NCI-H774 (cell line): ENCODE data around the gene MAFG.

Experiments used
- DNase-seq: peaks from one replicate; lab custom pipeline; 2025; lab: John Stamatoyannopoulos, UW

The MAFG gene

GRCh38 chr17:81898029-81898866, 29.3 kb downstream of the MAFG start:
- DNase-seq: no peak

DNA sequence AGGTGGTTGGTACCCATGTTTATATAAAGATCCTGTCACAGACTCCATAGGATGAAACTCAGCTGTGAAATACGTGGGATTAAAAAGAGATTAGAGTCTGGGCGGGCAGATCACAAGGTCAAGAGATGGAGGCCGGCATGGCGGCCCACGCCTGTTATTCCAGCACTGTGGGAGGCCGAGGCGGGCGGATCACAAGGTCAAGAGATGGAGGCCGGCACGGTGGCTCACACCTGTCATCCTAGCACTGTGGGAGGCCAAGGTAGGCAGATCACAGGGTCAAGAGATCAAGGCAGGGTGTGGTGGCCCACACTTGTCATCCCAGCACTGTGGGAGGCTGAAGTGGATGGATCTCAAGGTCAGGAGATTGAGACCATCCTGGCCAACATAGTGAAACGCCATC, 32.1 kb downstream of the MAFG start:
- no peak for DNase-seq

DNA sequence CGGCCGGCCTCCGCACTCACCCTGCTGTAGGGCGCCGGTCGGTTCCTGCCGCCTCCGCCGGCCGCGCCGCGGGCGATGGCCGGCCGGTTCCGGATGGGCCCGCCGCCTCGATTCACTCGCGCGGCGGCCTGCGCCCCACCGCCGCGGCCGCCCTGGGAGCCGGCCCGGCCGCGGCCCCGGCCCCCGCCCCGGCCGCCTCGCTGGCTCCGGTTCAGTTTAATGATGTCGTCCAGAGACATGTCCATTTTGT, 36.3 kb downstream of the MAFG start:
- no peak for DNase-seq

GRCh38 chr17:81890447-81891302, 36.9 kb downstream of the MAFG start:
- DNase-seq: no peak

DNA sequence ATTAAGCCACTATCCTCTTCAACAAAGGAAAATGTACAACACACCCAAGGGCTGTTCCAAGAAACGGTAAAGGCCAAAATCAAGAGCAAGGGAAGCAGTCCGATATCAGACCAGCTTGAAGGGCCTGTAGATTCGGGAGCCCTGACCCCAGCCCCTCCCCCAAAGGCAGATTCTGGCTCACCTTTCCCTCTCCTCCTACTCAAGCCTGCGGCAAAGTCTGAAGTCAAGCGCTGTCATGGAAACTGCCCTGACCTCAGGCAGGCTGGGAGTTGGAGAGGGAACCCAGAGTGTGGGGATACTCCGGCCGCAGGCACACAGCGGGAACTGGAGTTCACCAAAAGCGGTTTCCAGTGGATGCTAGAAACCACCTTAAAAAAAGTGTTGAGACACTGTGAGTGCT, 37.9 kb downstream of the MAFG start:
- DNase-seq: no peak

- no peak for DNase-seq
These were observed 38.4 kb downstream of the MAFG start for GRCh38 chr17:81888988-81889595.

- no peak for DNase-seq
These were observed 39.2 kb downstream of the MAFG start for GRCh38 chr17:81888105-81888987.

GRCh38 chr17:81885869-81886548, 41.5 kb downstream of the MAFG start:
- DNase-seq: no peak

- DNase-seq: no peak
These were observed 42.1 kb downstream of the MAFG start for GRCh38 chr17:81885454-81885853.

GRCh38 chr17:81884968-81885367, 42.6 kb downstream of the MAFG start:
- no peak for DNase-seq

GRCh38 chr17:81884520-81884919, 43.0 kb downstream of the MAFG start:
- no peak for DNase-seq

GRCh38 chr17:81879121-81879520, 48.4 kb downstream of the MAFG start:
- no peak for DNase-seq

DNA sequence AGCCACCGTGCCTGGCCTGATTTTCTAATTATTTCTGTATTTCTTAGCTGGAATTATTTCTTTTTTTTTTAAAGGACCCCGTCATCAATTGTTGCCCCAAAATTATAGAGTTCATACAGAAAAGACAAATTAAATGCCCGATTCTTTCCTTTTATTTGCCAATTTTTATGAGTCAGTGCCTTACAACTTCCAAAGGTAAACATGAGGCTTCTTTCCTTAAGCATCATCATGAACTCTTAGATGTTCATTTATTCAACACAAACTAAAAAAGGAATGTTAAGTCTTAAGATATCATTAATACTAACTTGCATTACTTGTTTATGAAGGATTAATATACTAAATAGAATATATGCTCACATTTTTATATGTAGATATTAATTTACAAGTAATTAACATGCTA, 49.2 kb downstream of the MAFG start:
- DNase-seq: no peak

DNA sequence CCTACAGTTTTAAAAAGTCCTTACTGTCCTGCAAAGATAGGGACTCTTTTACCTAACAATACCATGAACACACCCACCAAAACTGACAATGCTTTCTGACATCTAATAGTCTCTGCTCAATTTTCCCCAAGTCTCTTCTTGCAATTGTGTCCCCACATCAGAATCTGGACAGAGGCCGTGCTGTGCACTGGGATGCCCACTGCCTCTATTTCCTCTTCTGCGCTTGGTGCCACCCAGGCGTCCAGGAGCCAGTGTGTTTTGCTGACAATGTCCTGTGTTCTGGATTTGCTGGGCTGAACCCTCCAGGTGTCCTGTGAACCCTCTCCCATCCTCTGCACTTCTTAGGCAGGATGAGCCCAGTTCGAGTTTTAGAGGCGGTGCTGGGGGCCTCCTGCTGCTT, 50.0 kb downstream of the MAFG start:
- no peak for DNase-seq

DNA sequence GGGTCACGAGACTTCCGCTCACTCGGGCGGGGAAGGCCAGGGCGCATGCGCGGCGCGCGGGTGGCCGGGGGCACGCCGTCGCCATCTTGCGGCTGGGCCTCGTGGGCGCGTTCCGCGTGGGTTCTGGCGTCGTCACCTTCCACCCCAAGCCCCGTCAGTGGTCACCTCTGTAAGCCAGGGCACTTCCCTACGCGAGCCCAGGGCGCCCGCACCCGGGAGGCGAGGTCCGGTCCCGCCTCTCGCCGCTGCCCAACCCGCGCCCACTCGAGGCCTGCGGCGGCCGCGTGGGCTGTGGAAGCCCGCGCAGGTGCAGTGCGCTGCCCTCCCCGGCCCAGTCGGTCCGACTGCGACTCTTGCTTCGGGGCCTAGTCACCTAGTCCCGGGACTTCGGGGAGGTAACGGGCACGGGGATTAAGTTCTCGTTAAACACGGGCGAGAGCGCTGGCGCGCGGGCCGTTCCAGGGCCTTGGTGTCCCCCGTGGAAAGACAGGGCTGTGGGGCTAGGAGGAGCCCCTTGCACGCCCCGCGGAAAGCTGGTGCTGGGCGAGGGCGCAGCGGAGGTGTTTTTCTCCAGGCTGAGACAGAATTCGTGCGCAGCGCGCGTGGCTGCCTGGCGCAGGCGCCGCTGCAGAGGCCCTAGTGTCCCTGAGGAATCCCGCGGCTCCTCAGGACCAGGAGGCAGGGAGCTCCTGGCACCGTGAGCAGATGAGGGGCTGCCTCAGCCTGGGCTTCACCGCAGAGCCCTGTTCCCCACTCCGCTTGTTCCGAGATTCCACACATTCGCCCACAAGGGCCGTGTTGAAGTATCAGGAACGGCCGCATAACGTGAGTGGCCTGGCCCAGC, 55.9 kb downstream of the MAFG start:
- peak; percentile 96 for DNase-seq

GRCh38 chr17:81870981-81871386, 56.6 kb downstream of the MAFG start, which contains the start of gene ARHGDIA:
TSS of gene ARHGDIA (minus strand) at chr17:81871337. CDS start at chr17:81869930, 1,407 bp downstream.
- no peak for DNase-seq

DNA sequence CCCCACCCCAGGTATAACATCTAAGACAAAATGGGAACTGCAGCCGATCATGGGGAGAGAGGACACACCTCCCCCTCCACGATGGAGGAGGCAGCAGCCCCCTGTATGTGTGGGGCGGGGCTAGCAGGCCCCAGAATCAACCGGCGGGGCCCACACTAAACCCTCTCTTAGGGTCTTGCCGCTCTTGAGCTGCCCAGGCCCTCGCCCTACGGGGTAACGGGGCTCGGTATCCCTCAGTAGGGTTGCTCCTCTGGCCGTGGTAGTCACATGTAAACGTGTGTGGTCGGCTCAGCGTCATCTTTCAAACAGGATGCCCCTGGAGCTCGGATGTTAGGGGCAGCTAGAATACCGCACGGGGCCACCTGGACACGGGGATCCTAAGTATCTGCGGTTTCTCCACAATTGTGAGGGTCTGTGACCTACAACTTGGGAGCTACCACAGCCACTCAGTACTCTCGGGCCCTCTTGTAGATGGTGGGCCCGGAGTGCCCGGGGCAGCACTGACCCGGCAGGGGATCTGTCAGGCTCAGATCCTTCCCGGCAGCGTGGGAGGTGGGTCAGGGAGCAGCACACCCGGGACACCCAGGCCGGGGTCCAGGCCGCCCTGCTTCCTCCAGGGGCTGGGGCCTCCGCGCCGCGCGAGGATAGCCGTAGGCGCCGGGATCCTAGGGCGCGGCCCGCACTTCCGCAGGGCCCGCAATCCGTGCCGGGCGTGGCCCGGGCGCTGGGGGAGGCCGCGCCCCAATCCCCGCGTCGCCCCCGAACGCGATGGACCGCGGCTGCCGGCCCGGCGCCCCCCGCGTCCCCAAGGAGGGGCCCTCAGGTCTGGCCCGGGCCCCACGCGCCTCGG, 57.2 kb downstream of the MAFG start:
- DNase-seq: no peak

DNA sequence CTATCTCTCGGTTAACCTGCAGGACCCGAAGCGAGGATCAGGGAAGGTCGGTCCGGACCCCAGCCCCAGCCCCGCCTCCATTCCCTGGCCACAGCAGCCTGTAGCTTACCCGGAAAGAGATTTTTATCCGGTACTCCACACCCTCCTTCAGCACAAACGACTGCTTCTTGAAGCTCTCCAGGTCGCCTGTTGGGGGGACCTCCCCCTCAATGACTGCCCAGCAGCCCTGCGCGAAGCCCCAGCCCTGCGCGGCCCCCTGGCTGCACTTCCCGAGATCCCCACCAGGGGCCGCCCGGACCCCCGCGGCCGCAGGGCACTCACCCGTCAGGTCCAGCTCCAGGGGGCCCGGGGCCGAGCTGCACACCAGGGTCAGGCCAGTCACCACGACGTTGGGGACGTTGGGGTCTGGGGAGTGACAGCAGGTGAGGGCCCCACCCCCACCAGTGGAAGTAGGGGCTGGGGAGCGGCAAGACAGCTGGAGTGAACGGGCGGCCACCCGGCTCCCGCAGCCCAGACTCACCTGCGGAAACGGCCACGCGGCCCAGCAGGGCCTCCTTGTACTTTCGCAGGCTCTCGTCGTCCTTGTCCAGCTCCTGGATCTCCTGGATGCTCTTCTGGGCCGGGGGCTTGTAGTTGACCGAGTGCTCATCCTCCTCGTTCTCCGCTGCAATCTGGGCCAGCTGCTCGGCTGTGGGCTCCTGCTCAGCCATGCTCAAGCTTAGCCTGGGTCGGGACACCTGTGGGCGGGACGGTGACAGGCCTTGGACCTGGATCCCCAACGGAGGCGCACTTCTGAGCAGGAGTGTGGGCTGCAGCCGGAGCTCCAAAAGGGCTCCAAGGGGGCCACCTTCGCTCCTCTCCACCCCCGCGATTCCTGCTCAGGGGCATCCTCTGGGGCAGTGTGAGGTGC, 58.1 kb downstream of the MAFG start:
- DNase-seq: no peak
